ENCODE results near the gene TBX10. TPM values are rescaled to one million over a fixed set of nuclear protein-coding genes. Genes with fewer than 3 reads are reported as not detected.

Gene TBX10
- total and polyA plus RNA-seq, 4 experiments from 2014 or later, result not detected

DNA sequence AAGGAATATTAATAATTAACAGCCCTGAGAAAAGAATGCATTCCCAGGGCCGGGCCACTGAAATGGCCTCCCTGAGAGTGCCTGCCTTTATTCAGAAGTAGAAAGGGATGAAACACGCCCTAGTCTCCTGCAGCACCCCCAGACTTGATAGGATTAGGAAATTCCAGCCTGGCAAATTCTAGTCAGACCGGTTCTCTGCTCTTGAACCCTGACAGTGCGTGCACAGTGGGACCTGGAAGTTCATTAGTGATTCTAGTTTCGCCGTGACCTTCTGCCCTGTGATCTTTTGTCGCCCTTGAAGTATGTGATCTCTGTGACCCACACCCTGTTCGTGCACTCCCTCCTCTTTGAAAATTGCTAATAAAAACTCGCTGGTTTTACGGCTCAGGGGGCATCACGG is 58.1 kb downstream of the TBX10 start:
- Mint-ChIP-seq H3K27ac (peak overlapping the region in 1 of 7 donors; percentile 13), H3K27me3 (peaks cover 0 to 2% of the 10 kb centered on the region in 2 donors), H3K9me3 (no peaks in the 10 kb centered on the region), H3K4me1 (peaks cover 21 to 41% (median 33%) of the 10 kb centered on the region in 4 donors), H3K36me3 (peaks cover 0 to 2% of the 10 kb centered on the region in 2 donors), H3K4me3 (peak overlapping the region in 2 of 8 donors; percentile 2 to 32)
- Histone ChIP-seq H3K4me1 (ENCODE audit: insufficient read depth, low read length) (peaks cover 20% of the 10 kb centered on the region), H3K4me3 (ENCODE audit: low read length in 2 of 2) (no peak overlapping the region), H3K27me3 (ENCODE audit: insufficient read depth, low read length) (no peaks in the 10 kb centered on the region), H3K27ac (ENCODE audit: low read depth, low read length) (no peak overlapping the region), H3K9me3 (ENCODE audit: control insufficient read depth in 1 of 2, low read length in 2 of 2) (no peaks in the 10 kb centered on the region), H3K36me3 (ENCODE audit: insufficient read depth, low read length) (no peaks in the 10 kb centered on the region)
- intact Hi-C loops (cut with micrococcal nuclease), result no loop called here
- CTCF ChIA-PET (ENCODE audit: partially characterized antibody), result interaction anchor here (1.5 kb wide), 1 partner anchor 48 kb away, joined by 3 read pairs; the partner anchor contains the start of gene NUDT8
- no peak for DNase-seq
- POLR2A ChIA-PET (ENCODE audit: partially characterized antibody), result interaction anchor here (1.5 kb wide), 1 partner anchor 28 kb away, joined by 3 read pairs; no protein-coding TSS in a partner anchor

Other genes with a start within 250 kb of the TBX10 start
- 10 to 100 TPM; 51.8 to 55.9 TPM for gene RAD9A, start 247.8 kb downstream of the TBX10 start, total RNA-seq
- 1 to 10 TPM; 6.7 to 8.3 TPM for gene RAD9A, start 247.8 kb downstream of the TBX10 start, polyA plus RNA-seq
- gene PPP1CA, start 237.9 kb downstream of the TBX10 start, total RNA-seq, result 100 to 1,000 TPM; 159 to 161 TPM
- 100 to 1,000 TPM; 474 to 774 TPM for gene PPP1CA, start 237.9 kb downstream of the TBX10 start, polyA plus RNA-seq
- gene TBC1D10C, start 235.7 kb downstream of the TBX10 start, total RNA-seq, result 100 to 1,000 TPM; 371 to 382 TPM
- gene TBC1D10C, start 235.7 kb downstream of the TBX10 start, polyA plus RNA-seq, result 100 to 1,000 TPM; 316 to 331 TPM
- gene CARNS1, start 224.1 kb downstream of the TBX10 start, total RNA-seq, result 1 to 10 TPM; 2.3 to 3.3 TPM
- gene CARNS1, start 224.1 kb downstream of the TBX10 start, polyA plus RNA-seq, result under 1 TPM; 0.45 to 0.81 TPM
- gene RPS6KB2, start 211.3 kb downstream of the TBX10 start, total RNA-seq, result 10 to 100 TPM; 78.1 to 79.9 TPM
- 10 to 100 TPM; 55.2 to 58.3 TPM for gene RPS6KB2, start 211.3 kb downstream of the TBX10 start, polyA plus RNA-seq
- 100 to 1,000 TPM; 208 to 228 TPM for gene PTPRCAP, start 202.1 kb downstream of the TBX10 start, total RNA-seq
- 100 to 1,000 TPM; 613 TPM for gene PTPRCAP, start 202.1 kb downstream of the TBX10 start, polyA plus RNA-seq
- gene CORO1B, start 196.3 kb downstream of the TBX10 start, total RNA-seq, result 10 to 100 TPM; 22.7 to 23.2 TPM
- gene CORO1B, start 196.3 kb downstream of the TBX10 start, polyA plus RNA-seq, result 10 to 100 TPM; 79.1 to 92.2 TPM
- not detected for gene GPR152, start 187.0 kb downstream of the TBX10 start, total RNA-seq
- gene GPR152, start 187.0 kb downstream of the TBX10 start, polyA plus RNA-seq, result 1 to 10 TPM in 1 of 2 donors, under 1 TPM in 1; 0.35 to 1.7 TPM
- gene CABP4, start 184.4 kb downstream of the TBX10 start, total RNA-seq, result 1 to 10 TPM; 1.4 to 2.3 TPM
- under 1 TPM; 0.27 to 0.84 TPM for gene CABP4, start 184.4 kb downstream of the TBX10 start, polyA plus RNA-seq
- 10 to 100 TPM; 90.1 to 99.1 TPM for gene TMEM134, start 170.5 kb downstream of the TBX10 start, total RNA-seq
- 100 to 1,000 TPM; 152 to 162 TPM for gene TMEM134, start 170.5 kb downstream of the TBX10 start, polyA plus RNA-seq
- 100 to 1,000 TPM; 131 to 132 TPM for gene AIP, start 156.7 kb downstream of the TBX10 start, total RNA-seq
- 100 to 1,000 TPM; 152 to 185 TPM for gene AIP, start 156.7 kb downstream of the TBX10 start, polyA plus RNA-seq
- gene PITPNM1, start 134.4 kb downstream of the TBX10 start, total RNA-seq, result 100 to 1,000 TPM; 137 to 143 TPM
- 10 to 100 TPM; 15.0 to 43.6 TPM for gene PITPNM1, start 134.4 kb downstream of the TBX10 start, polyA plus RNA-seq
- gene CDK2AP2, start 131.6 kb downstream of the TBX10 start, total RNA-seq, result 10 to 100 TPM; 85.8 to 86.0 TPM
- 100 to 1,000 TPM in 1 of 2 donors, 10 to 100 TPM in 1; 83.3 to 152 TPM for gene CDK2AP2, start 131.6 kb downstream of the TBX10 start, polyA plus RNA-seq
- gene CABP2, start 116.3 kb downstream of the TBX10 start, total RNA-seq, result not detected
- gene CABP2, start 116.3 kb downstream of the TBX10 start, polyA plus RNA-seq, result not detected
- gene GSTP1, start 56.0 kb downstream of the TBX10 start, total RNA-seq, result 100 to 1,000 TPM; 134 to 143 TPM
- 100 to 1,000 TPM; 236 to 245 TPM for gene GSTP1, start 56.0 kb downstream of the TBX10 start, polyA plus RNA-seq
- 100 to 1,000 TPM; 204 to 212 TPM for gene NDUFV1, start 32.8 kb downstream of the TBX10 start, total RNA-seq
- 100 to 1,000 TPM; 124 to 133 TPM for gene NDUFV1, start 32.8 kb downstream of the TBX10 start, polyA plus RNA-seq
- 1 to 10 TPM; 3.1 to 4.3 TPM for gene NUDT8, start 9.8 kb downstream of the TBX10 start, total RNA-seq
- gene NUDT8, start 9.8 kb downstream of the TBX10 start, polyA plus RNA-seq, result 1 to 10 TPM; 2.0 to 4.5 TPM
- not detected for gene ACY3, start 11.0 kb upstream of the TBX10 start, total RNA-seq
- gene ACY3, start 11.0 kb upstream of the TBX10 start, polyA plus RNA-seq, result under 1 TPM in 1 of 2 donors, not detected in 1; 0.48 TPM
- gene ALDH3B2, start 34.9 kb upstream of the TBX10 start, total RNA-seq, result not detected
- gene ALDH3B2, start 34.9 kb upstream of the TBX10 start, polyA plus RNA-seq, result not detected